Forelimb muscle (tissue), 1 donor: ENCODE data around the gene NIPAL4. TPM values are rescaled to one million over a fixed set of nuclear protein-coding genes. Genes with fewer than 3 reads are reported as not detected.

Experiments
- DNase-seq: peaks from one replicate; pipeline ENCODE4 v3.0.0-alpha.2; 2013; ENCODE audit warnings: low read depth
- polyA plus RNA-seq: library from polyadenylated mRNA; unstranded; fragments of 120-200 nt; gene quantifications from one replicate; pipeline ENCODE4 v1.2.1, GENCODE V29; 2013; ENCODE audit not compliant: insufficient read length

Gene NIPAL4
- polyA plus RNA-seq, 1 donor: 0.37 TPM

DNA sequence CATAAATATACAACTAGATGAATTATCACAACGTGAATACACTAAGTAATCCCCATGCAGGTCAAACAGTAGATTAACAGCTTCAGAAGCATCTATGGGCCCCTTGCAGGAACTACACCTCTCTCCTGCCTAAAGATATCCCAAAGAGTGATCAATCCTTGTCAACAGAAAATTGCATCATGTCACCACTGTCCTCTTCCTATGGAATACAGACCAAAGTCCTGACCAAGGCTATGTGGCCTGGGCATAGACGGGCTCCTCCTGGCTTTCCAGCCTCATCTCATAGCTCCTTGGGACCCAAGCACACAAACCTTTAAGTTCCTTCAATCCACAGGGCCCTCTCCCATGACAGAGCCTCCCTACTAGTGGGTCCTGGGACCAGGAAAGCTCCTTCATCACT lies 25.3 kb downstream of the NIPAL4 start:
- DNase-seq: no peak

DNA sequence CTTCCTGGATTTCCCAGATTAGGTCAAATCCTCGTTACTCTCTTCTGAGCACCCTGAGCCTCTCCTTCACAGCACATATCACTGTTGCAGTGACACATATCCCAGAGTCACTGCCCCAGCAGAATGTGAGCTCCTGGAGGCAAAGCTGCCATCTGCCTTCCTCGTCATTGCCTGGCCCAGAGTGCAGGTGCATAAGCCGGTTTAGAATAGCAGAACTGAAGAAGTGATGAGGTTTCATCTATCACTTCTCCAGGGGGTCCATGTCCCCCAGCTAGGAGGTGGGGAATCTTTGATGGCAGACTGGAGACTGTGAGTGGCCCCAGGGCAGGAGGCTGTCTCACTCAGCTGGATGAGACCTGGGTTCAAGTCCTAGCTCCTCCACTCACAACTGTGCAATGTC lies 25.8 kb downstream of the NIPAL4 start:
- DNase-seq: no peak

GRCh38 chr5:157486221-157486681 lies 26.2 kb downstream of the NIPAL4 start:
- no peak for DNase-seq

DNA sequence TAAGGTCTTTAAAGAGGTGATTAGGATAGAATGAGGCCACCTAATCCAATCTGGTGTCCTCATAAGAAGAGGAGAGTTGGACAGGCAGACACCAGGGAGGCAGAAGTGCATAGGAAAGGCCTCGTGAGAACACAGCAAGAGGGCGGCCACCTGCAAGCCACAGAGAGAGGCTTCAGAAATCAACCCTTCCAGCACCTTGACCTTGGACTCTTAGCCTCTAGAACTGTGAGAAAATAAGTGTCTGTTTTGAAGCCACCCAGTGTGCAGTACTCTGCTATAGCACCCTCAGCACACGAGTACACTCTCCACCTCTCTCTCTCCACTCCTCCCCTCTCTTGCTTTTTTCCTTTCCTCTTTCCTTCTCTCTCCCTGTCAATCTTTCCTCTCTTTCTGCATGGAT lies 26.8 kb downstream of the NIPAL4 start:
- no peak for DNase-seq

GRCh38 chr5:157487358-157487757 lies 27.3 kb downstream of the NIPAL4 start:
- DNase-seq: no peak

DNA sequence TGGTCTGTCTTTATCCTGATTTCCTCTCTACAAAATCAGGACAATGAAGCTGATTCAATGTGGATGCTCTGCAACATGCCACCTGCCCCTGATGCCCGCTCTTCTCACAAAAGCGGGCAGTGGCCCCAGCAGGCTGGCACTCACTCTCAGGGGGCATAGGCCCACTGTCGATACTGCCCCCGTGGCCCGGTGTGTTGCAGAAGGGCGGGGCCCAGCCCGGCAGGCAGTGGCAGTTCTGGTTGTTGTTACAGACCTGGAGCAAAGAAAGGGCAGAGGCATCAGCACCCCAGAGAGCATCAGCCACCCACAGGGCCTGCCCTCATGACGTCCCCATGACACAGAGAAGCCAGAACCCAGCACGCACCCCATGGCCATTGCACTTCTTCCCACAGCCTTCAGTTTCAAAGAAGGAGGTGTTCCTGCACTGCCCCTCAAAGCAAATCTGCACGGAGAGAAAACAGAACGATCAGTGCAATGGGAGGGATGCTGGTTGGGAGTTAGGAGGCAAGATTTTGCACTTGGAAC lies 31.5 kb downstream of the NIPAL4 start:
- no peak for DNase-seq

- DNase-seq: no peak
Observed at GRCh38 chr5:157492886-157493285, 32.9 kb downstream of the NIPAL4 start.

GRCh38 chr5:157494178-157494832 lies 34.3 kb downstream of the NIPAL4 start:
- no peak for DNase-seq

DNA sequence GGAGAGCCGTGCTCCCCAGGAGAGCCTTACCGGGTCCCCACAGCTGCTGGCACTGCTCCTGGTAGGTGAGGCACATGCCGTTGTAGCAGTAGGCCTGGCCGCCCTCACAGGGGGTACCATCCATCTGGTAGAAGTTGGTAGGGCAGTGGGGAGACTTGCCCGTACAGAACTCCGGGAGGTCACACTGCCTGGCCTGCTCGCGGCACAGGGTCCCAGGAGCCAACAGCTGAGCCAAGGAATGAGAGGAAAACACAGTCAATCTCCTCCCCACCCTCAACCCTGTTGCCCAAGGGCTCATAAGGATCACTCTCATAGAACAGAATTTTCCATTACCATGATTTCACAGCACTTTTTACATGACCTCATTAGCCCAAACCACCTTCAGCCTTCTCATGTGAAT lies 36.9 kb downstream of the NIPAL4 start:
- no peak for DNase-seq

GRCh38 chr5:157497875-157498611 lies 38.0 kb downstream of the NIPAL4 start:
- no peak for DNase-seq

GRCh38 chr5:157502143-157502647 lies 42.2 kb downstream of the NIPAL4 start:
- DNase-seq: no peak

DNA sequence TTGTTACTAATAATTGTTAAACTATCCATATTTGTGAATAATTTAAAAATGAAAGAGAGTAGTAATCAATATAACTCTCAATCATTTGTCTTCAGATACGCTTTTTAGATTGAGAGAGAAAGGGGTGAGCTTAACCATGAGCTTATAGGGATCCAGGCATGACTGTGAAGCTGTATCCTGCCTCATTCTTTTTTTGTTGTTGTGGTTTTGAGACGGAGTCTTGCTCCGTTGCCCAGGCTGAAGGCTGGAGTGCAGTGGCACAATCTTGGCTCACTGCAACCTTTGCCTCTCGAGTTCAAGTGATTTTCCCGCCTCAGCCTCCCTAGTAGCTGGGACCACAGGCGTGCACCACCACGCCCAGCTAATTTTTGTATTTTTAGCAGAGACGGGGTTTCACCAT lies 44.0 kb downstream of the NIPAL4 start:
- no peak for DNase-seq

- no peak for DNase-seq
Observed at GRCh38 chr5:157505496-157505895, 45.5 kb downstream of the NIPAL4 start.

DNA sequence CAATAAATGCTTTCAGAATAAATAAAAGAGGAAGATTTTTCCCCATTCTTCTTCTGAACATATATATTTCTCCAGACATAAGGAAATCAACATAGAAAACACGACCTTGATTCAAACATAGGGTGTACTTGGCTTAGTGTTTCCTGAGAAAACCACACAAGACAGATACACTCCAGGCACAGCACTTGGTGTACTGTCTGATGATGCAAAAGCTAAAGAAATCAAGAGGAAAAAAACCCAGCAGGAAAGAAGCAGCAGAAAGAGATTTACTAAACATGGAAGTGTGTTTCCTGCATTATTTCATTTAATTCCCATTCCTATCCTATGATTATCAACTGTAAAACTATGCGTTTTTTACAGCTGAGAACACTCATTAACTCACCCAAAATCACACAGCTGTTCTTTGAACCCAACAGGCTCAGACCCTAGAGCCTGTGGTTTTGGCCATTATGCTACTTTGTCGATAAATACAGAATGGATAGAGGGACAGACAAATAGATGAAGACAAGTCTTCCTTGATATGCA lies 46.1 kb downstream of the NIPAL4 start:
- no peak for DNase-seq

DNA sequence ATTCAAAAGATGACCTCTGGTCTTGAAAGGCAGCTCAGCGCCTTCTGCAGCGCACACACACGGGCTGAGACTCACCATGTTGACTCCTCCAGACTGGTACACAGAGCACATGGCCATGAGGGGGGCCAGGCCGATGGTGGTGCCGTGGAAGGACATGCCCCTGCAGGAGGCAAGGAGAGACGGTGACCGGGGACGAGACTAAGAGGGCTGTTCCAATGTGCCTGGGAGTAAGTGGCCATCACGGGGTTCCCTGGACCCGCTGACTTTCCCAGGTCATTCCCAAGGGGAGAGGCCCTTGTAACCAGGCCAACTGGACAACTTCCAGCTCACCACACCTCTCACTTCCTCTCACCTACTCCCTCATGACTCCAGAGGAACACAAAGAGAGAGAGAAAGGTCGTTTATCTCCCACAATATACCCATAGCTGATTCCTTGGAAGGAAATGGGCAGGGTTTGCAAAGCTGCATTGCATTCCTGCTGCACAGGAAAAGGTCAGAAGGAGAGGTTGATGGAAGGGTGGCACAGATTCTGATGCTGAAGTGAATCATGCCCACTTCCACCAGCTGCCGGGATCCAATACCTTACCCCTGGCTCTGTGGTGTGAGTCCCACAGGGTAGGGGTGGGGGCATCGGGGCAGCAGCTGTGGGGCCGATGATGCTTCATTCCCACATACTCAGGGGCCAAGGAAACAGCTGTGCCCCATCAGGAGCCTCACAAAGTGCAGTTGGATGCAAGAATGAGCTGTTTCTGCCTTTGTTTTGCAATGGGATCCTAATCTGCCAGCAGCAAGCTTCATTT lies 47.2 kb downstream of the NIPAL4 start:
- no peak for DNase-seq

DNA sequence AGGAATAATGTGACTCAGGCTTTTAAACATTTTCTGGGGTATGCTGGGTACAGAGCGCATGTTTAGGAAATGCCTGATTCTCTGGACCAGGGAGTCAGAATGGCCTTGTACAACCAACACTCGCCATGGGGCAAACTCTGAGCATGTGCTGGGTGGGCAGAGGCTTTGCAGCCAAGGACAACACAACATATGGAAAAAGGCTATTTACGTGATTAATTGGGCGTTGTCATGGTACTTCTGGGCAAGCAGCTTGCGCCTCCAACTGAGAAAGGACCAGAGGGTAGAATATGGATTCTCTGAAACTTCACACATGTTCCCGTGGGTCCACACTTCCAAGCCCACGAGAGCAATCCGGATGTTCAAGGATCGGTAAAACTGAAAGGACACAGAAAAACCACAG lies 49.1 kb downstream of the NIPAL4 start:
- no peak for DNase-seq

DNA sequence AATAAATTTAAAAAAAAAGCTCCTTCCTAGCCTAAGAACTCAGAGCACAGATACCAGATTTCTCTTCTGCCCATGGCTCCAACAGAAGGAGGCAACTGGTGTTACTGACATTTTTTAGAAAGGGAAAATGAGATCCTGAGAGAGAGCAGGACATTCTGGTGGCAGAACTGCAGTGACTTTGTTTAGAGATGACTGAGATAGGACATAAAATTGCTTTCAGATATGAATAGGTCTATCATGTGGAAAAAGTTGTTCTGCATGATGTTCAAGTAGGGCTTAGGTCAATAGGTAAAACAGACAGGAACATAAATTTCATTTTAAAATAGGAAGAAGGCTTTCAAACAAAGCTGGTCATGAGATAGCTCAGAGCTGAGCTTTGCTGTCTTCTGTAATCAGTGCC lies 49.6 kb downstream of the NIPAL4 start:
- DNase-seq: no peak

- DNase-seq: no peak
Observed at GRCh38 chr5:157510682-157511081, 50.7 kb downstream of the NIPAL4 start.

DNA sequence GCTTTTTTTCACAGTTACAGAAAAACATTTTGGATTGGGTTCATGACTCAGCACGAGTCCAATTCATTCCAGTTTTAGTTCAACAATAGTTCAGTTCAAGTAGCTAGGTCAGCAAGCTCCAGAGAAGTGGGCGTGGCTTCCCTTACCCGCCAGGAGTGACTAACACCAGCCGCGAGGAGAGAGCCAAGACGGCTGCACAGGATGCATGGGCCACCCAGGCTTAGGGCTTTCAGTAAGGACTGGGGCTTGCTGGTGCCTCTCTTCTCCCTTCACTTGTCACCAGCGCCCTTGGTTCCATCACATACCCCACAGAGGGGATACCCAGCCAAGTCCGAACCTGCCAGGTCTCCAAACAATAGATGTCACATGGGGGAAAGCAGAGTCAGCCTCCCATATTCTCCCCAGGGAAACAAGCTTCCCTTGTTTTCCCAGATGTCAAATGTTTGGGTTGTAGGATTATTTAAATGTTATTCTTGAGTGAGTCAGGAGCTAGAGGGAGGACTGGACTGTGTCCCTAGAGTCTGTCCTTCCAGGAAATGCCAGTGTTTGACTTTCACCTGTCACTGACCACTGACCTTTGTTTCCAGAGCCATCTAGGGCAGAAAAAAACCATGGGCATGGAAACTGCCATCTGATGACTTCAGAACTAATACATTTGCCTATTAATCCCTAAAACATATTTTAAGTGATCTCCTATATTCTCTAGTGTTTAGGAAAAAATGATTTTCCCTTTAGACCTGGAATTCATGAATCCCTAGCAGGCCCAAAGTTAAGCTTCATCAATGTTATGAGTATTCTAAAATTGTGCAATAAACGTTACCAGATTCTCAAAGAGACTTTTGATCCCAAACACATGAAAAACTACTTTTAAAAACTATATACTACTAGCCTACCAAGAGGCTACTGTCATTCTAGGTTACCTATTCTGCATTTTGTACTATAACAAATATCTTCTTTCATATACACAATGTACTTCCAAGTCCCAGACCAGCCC lies 51.9 kb downstream of the NIPAL4 start:
- peak; percentile 79 for DNase-seq

DNA sequence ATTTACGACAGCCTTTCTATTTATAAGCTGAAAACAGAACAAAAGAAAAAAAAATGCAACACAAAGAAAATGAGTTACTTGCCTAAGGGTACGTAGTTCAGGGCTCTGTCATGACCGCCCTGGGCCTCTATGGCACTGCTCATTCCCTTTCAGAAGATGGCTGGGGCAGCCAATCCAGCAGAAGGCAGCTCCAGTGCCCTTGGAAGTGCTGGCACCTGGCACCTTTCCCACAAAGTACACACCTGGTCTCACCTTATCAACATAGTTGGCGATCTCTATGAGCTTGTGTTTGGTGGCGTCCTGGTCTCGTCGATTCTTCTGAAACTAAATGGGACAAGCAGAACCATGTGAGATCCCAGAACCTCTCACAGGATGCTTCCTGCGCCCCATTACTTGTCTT lies 53.2 kb downstream of the NIPAL4 start:
- DNase-seq: no peak

DNA sequence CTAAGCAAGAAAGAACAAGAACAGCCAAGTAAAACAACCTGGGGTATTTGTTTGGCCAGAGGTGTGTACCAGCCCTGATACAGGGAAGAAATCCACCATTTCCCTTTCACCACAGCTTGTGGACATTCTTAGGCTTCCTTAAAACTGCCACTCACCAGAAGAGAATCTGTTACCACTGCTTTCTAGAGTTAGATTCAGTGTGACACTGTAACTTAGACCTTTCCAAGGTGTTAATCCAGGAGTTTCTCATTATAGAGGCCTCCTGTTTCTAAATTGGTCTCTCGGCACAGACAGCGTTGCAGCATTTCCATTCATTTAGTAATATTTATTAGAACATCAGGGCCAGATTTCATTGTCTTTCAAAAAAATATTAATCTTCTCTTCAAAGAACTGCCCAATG lies 55.0 kb downstream of the NIPAL4 start:
- DNase-seq: no peak
